H4 (cell line): Measurements from ENCODE around the gene SOCS4. TPM values are rescaled to one million over a fixed set of nuclear protein-coding genes. Genes with fewer than 3 reads are reported as not detected.
"Not testable (repeated sequence)": the region's sequence is repeated elsewhere in the genome, so short reads cannot be mapped to it uniquely, and the experiment has no call there.

Source experiments
- DNase-seq: peaks from one replicate; pipeline ENCODE4 v3.0.0-alpha.2; 2015; ENCODE audit warnings: low spot score
- total RNA-seq: library from RNA; depleted of rRNA; stranded (reverse); fragments of >200 nt; shearing (Covaris generic); gene quantifications from 2 replicates; pipeline ENCODE4 v1.2.3, GENCODE V29; 2014; rRNA removed

SOCS4 gene
- total RNA-seq = 9.3 and 11.6 TPM in 2 replicates

- DNase-seq = peak; percentile 93
Measured at GRCh38 chr14:55026793-55027561, at the start of gene SOCS4, which contains the start of gene WDHD1. Gene SOCS4, plus strand, starts transcription at chr14:55027236. Its CDS starts 15,806 bp downstream, at chr14:55043042. Gene WDHD1, minus strand, starts transcription at chr14:55027099. Its CDS starts 312 bp downstream, at chr14:55026787.

GRCh38 chr14:54979039-54979438 lies 48.0 kb upstream of the SOCS4 start:
- no peak for DNase-seq

GRCh38 chr14:54981698-54982097 lies 45.3 kb upstream of the SOCS4 start:
- DNase-seq = no peak

- DNase-seq = no peak
Measured at GRCh38 chr14:54985156-54985555, 41.9 kb upstream of the SOCS4 start.

GRCh38 chr14:55000381-55000780 lies 26.7 kb upstream of the SOCS4 start:
- peak; percentile 19 for DNase-seq

- no peak for DNase-seq
Measured at GRCh38 chr14:55005071-55005470, 22.0 kb upstream of the SOCS4 start.

GRCh38 chr14:55015006-55015405 lies 12.0 kb upstream of the SOCS4 start:
- DNase-seq = no peak

- no peak for DNase-seq
Measured at GRCh38 chr14:55019968-55020554, 7.0 kb upstream of the SOCS4 start.

- not testable (repeated sequence) for DNase-seq
Measured at GRCh38 chr14:55024365-55024764, 2.7 kb upstream of the SOCS4 start.

- no peak for DNase-seq
Measured at GRCh38 chr14:55025948-55026347, 1.1 kb upstream of the SOCS4 start.

GRCh38 chr14:55026441-55026792 lies 619 bp upstream of the SOCS4 start:
- DNase-seq = no peak

- no peak for DNase-seq
Measured at GRCh38 chr14:55028066-55028465, 1.0 kb downstream of the SOCS4 start.

- no peak for DNase-seq
Measured at GRCh38 chr14:55028476-55028875, 1.4 kb downstream of the SOCS4 start.

GRCh38 chr14:55031190-55031589 lies 4.2 kb downstream of the SOCS4 start:
- no peak for DNase-seq

GRCh38 chr14:55037995-55038394 lies 11.0 kb downstream of the SOCS4 start:
- not testable (repeated sequence) for DNase-seq

- no peak for DNase-seq
Measured at GRCh38 chr14:55038708-55039107, 11.7 kb downstream of the SOCS4 start.

- DNase-seq = no peak
Measured at GRCh38 chr14:55043528-55043927, 16.5 kb downstream of the SOCS4 start.

GRCh38 chr14:55045087-55045486 lies 18.1 kb downstream of the SOCS4 start:
- no peak for DNase-seq

- no peak for DNase-seq
Measured at GRCh38 chr14:55047301-55048053, 20.4 kb downstream of the SOCS4 start.

GRCh38 chr14:55048900-55049436 lies 21.9 kb downstream of the SOCS4 start:
- no peak for DNase-seq

- no peak for DNase-seq
Measured at GRCh38 chr14:55051165-55051422, 24.1 kb downstream of the SOCS4 start.

GRCh38 chr14:55051423-55052268 lies 24.6 kb downstream of the SOCS4 start, which contains the start of gene MAPK1IP1L:
Gene MAPK1IP1L, plus strand, starts transcription at chr14:55051647. Its CDS starts 10,037 bp downstream, at chr14:55061684.
- peak; percentile 84 for DNase-seq
